GM19023 (cell line): ENCODE measurements around the gene CLCNKA.
"Not testable (repeated sequence)": the region's sequence is repeated elsewhere in the genome, so short reads cannot be mapped to it uniquely, and the experiment has no call there.

Experiments
- ATAC-seq: cut with Tn5 transposase; IDR thresholded peaks from one replicate; pipeline ENCODE4 v1.9.1; 2021; ENCODE audit warnings: mild to moderate bottlenecking, moderate library complexity; ENCODE audit not compliant: unreplicated experiment

The CLCNKA gene

GRCh38 chr1:16021681-16022080 lies at the start of gene CLCNKA:
TSS of gene CLCNKA (plus strand) at chr1:16022036. CDS start at chr1:16022620, 584 bp downstream.
- no peak for ATAC-seq

- no peak for ATAC-seq
These were observed 49.4 kb upstream of the CLCNKA start for GRCh38 chr1:15972409-15972808.

DNA sequence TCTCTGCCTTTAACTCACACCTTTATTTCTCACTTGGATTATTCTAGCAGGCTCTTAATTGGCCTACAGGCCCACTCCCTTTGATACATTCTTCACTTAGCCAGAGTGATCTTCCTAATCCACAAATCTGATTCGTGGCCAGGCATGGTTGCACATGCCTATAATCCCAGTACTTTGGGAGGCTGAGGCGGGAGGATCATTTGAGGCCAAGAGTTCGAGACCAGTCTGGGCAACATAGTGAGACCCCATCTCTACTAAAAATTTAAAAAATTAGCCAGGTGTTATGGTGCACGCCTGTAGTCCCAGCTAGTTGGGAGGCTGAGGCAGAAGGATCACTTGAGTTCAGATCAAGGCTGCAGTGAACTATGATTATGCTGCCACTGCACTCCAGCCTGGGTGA lies 48.1 kb upstream of the CLCNKA start:
- ATAC-seq: no peak

- ATAC-seq: no peak
These were observed 47.0 kb upstream of the CLCNKA start for GRCh38 chr1:15974855-15975254.

GRCh38 chr1:15975358-15975804 lies 46.5 kb upstream of the CLCNKA start:
- peak; percentile 67 for ATAC-seq

DNA sequence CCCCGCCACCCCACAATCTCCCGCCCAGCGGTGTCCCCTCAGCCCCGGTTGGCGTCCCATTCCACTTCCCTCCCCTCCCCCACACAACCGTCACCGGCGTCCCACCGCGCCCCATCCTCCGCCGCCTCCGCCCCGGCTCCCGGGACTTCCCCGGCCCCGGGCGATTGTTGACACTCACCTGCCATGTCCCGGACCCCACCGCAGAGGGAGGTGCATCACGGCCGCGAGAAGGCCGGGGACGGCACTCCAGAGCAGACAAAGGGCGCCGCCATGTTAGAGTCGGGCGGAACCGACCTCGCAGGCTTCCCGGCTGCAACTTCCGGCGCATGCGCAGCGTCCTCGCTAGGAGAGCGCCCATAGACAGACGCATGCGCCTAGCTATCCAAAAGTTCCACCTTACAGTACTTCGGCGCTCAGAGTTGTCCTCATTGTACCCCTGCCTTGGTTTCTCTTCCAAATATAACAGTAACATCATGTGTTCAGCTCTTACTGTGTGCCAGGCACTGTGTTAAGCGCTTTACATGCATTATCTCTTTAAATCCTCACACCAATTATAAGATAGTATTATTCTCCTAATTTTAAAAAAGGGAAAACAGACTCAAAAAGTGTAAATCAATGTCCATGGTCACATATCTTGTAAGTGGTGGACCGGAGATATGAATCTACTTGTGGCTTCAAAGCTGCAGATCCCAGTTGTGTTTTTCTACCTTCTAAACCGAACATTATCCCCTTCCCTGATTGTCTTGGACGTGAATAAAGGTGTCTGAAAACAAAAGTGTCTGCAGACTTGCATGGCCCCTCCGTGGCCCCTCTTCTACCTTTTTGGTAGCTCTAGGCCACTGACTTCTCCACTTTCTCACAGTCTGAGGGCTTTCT lies 45.8 kb upstream of the CLCNKA start, which contains the start of gene ZBTB17:
Gene ZBTB17, minus strand, starts transcription at position 297 of the 876 bp plus-strand sequence. CDS start 27,606 bp downstream, outside the sequence.
- peak; percentile 77 for ATAC-seq

DNA sequence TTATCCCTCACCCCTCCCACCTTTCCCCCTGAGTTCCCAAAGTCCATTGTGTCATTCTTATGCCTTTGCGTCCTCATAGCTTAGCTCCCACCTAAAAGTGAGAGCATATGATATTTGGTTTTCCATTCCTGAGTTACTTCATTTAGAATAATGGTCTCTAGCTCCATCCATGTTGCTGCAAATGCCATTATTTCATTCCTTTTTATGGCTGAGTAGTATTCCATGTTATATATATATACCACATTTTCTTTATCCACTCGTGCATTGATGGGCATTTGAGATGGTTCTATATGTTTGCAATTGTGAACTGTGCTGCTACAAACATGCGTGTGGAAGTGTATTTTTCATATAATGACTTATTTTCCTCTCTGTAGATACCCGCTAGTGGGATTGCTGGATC lies 43.9 kb upstream of the CLCNKA start:
- ATAC-seq: not testable (repeated sequence)

GRCh38 chr1:15981679-15982078 lies 40.2 kb upstream of the CLCNKA start:
- no peak for ATAC-seq

DNA sequence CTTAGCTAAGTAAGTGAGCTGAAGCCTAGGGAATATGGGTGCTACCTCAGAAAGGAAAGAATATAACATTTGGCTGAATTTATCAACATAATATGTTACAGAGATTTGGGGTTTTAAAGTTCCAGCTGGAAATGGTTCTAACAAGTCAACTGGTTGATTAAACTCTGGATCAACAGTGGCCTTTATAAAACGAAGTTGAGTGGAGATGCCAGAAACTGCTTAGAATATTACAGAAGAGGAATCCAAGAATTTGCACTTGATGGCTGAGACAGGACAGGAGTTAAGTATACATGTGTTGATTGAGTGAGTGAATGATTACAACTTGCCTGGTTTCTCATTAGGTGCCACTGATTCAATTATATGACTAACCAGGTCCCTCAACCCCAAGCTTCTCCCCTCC lies 38.6 kb upstream of the CLCNKA start:
- ATAC-seq: no peak

DNA sequence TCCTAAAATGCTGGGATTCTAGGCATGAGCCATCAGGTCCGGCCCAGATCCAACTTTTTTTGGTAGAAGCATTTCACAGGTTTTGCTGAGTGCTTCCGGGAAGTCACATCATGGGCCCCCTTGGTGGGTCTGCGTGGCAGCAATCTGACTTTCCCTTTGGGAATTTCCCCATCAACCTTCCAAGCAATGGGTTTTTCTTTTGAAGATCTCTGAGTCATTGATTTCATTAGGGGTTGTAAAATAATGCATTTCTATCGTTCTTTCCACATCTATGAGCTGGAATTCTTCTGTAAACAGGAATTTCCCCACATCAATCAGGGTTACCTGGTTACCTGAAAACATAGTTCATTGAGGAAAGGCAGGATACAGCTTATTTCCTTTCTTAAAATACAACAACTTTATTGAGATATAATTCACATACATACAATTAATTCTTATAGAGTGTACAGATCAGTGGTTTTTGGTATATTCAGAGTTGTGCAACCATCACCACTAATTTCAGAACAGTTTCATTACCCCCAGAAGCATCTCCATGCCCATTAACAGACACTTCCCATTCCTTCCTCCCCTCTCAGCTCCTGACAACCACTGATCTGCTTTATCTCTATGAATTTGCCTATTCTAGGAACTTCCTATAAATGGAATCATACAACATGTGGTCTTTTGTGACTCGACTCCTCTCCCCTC lies 36.1 kb upstream of the CLCNKA start:
- ATAC-seq: no peak

DNA sequence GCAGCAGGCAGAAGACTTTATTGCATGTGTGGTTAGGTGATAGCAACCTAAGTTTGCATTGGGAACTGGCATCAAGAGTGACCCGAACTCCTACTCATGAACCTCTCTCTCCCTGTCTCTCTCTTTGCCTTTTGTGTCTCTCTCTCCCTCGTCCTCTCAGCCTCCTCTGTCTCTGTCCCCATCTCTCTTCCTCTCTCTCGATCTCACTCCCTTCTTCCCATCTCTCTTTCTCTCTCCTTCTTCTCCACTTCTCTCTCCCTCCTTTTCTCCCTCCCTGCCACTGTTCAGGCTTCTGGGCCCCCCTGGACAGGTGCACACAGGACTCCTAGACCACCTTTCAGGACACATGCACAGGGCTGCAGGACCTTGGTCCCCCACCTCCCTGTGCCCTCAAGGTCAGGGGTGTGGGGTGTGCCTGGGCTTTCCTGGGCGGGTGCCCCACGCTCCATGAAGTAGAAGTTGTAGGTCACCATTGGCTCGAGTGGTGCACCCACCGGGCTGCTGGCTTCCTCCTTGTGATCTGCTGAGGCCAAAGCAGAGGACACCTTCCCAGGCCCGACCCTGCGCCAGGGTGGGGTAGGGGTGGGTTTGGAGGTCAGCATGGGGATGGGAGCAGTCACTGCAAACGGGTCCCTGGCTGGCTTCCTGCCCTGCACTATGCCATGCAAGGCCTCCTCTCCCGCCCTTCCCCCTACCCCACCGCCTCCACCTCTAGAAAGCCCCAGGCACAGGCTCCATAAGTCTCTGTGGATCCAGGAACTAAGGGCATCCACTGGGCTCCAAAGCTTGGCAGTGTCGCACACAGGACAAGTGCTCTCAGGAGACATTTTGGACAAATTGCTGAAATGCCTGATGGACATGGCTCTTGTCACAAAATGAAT lies 32.7 kb upstream of the CLCNKA start:
- no peak for ATAC-seq

- no peak for ATAC-seq
These were observed 32.1 kb upstream of the CLCNKA start for GRCh38 chr1:15989776-15990175.

GRCh38 chr1:15991427-15992186 lies 30.2 kb upstream of the CLCNKA start:
- no peak for ATAC-seq

DNA sequence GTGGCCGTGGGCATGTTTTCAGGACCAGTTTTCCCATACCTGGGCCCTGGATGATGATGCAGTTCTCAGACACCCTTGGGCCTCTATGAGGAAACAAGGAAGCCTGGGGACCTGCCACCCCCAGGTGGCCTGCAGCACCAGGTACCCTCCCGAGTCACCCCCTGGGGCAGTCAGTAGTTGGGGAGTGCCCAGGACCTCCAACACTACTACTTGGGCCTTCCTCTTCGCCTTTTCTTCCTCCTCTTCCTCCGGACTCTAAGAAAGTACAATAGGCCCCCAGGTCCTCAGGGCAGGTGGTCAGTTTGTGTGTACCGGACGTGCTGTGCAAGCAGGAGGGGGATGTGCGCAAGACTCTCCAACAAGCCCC lies 29.7 kb upstream of the CLCNKA start:
- no peak for ATAC-seq

GRCh38 chr1:15992582-15993500 lies 29.0 kb upstream of the CLCNKA start:
- ATAC-seq: no peak

DNA sequence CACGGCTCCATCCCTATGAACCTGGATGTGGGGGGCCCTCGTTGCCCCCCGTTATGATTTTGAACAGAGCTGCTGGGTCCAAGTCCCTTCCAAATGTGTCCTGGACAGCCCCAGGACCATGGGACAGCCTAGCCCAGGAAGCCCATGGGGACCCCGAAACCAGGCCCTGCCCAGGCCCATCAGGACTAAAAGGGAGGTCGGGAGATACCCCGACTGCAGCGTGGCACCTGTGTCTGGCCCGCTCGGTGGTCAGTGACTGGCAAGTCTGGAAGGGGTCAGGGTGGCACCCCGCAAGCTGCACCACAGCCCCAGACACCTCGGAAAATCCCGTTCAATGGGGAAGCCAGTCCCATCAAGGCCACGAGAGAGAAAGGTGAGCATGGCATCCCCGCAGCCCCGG lies 28.2 kb upstream of the CLCNKA start:
- no peak for ATAC-seq

- ATAC-seq: no peak
These were observed 27.8 kb upstream of the CLCNKA start for GRCh38 chr1:15994081-15994480.

DNA sequence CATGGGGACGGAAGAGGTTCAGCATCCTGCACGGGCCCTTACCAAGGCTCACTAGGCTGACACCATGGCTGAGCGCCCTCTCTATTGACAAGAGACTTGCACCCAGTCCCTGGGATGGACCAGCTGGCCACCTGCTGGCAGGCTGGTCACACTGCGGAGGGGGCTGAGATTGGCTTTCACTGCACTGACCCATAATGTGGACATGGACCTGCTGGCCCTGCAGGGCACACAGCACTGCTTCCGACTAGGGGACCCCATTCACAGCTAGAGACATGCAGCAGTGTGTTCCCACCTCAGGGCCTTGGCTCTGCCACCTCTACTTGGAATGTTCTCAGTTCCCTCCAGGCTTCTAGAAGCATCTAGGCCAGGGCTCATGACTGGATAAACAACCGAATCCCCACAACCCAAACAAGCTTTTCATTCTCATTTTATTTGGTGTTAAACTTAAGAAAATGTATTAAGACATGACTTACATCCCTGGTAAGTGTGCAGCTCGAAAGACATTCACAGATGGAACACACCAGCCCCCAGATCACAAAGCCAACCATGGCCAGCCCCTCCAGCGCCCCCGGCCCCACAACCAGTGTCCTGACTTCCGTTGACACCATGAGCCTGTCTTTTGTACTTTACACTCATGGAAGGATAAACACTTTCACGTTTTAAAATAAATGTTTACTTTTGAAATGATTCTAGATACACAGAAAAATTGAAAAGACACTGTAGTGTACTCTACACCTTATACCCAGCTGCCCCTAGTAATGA lies 27.1 kb upstream of the CLCNKA start:
- ATAC-seq: no peak
